Fibroblast of peridontal ligament (primary cell): ENCODE measurements around the gene KDM8.

Experiments used
- DNase-seq: peaks from one replicate; pipeline ENCODE4 v3.0.0-alpha.2; 2010; ENCODE audit errors: extremely low read depth

KDM8 gene

GRCh38 chr16:27229891-27230470, 26.7 kb downstream of the KDM8 start:
- no peak for DNase-seq

GRCh38 chr16:27230562-27231001, 27.3 kb downstream of the KDM8 start:
- no peak for DNase-seq

GRCh38 chr16:27231692-27232060, 28.4 kb downstream of the KDM8 start:
- DNase-seq = no peak

- no peak for DNase-seq
These were observed 29.0 kb downstream of the KDM8 start for GRCh38 chr16:27232061-27232900.

- no peak for DNase-seq
These were observed 29.7 kb downstream of the KDM8 start for GRCh38 chr16:27232901-27233625.

GRCh38 chr16:27233731-27234130, 30.4 kb downstream of the KDM8 start:
- no peak for DNase-seq

GRCh38 chr16:27234171-27234570, 30.8 kb downstream of the KDM8 start:
- no peak for DNase-seq

- no peak for DNase-seq
These were observed 31.3 kb downstream of the KDM8 start for GRCh38 chr16:27234603-27235002.

- peak; percentile 90 for DNase-seq
These were observed 32.0 kb downstream of the KDM8 start for GRCh38 chr16:27235055-27235937.

- no peak for DNase-seq
These were observed 32.6 kb downstream of the KDM8 start for GRCh38 chr16:27235938-27236245.

GRCh38 chr16:27236635-27237218, 33.4 kb downstream of the KDM8 start:
- DNase-seq = no peak

GRCh38 chr16:27237219-27238015, 34.1 kb downstream of the KDM8 start:
- DNase-seq = peak; percentile 45

GRCh38 chr16:27238016-27238587, 34.8 kb downstream of the KDM8 start:
- DNase-seq = no peak

GRCh38 chr16:27238591-27238990, 35.3 kb downstream of the KDM8 start:
- DNase-seq = no peak

GRCh38 chr16:27239026-27239425, 35.7 kb downstream of the KDM8 start:
- no peak for DNase-seq

GRCh38 chr16:27239906-27240655, 36.8 kb downstream of the KDM8 start:
- no peak for DNase-seq

- DNase-seq = peak; percentile 63
These were observed 37.7 kb downstream of the KDM8 start for GRCh38 chr16:27240948-27241531.

GRCh38 chr16:27241658-27242057, 38.3 kb downstream of the KDM8 start:
- no peak for DNase-seq

- DNase-seq = no peak
These were observed 39.1 kb downstream of the KDM8 start for GRCh38 chr16:27242398-27242797.
